Transverse colon (tissue), 4 donors: ENCODE measurements around the gene TMEM14C. TPM values are rescaled to one million over a fixed set of nuclear protein-coding genes. Genes with fewer than 3 reads are reported as not detected.

ENCODE experiments used
- DNase-seq: peaks from one replicate; pipeline ENCODE4 v3.0.0-alpha.2; 2019
- H3K27ac ChIP-seq, 4 donors: fragments of 200-600 bp; sonication (generic); 2 replicates each; pipeline ENCODE4 v1.5.1; 2016 to 2018; ENCODE audit warnings: inconsistent platforms in 4 of 4
- H3K27me3 ChIP-seq: fragments of 200-600 bp; sonication (generic); 2 replicates; pipeline ENCODE4 v1.5.1; 2017; ENCODE audit warnings: inconsistent platforms
- H3K36me3 ChIP-seq, 4 donors: fragments of 200-600 bp; sonication (generic); 2 replicates each; pipeline ENCODE4 v1.5.1; 2017 to 2019; ENCODE audit warnings: inconsistent platforms in 4 of 4
- H3K4me1 ChIP-seq, 4 donors: fragments of 200-600 bp; sonication (generic); 2 replicates each; pipeline ENCODE4 v1.5.1; 2017 to 2020; ENCODE audit warnings: inconsistent platforms in 4 of 4
- H3K4me3 ChIP-seq, 4 donors: fragments of 200-600 bp; sonication (generic); 1 replicate in 1 of 4; 2 replicates in 3 of 4; pipeline versions ENCODE4 v1.5.1 to v1.6.1; 2017 to 2019; ENCODE audit warnings: inconsistent platforms in 4 of 4
- H3K9me3 ChIP-seq, 2 donors: fragments of 200-600 bp; sonication (generic); 2 replicates each; pipeline ENCODE4 v1.5.1; 2017 to 2019; ENCODE audit warnings: inconsistent platforms in 2 of 2
- CTCF ChIP-seq, 5 experiments: fragments of 200-600 bp in 3 of 5; fragments of 450-650 bp in 2 of 5; sonication (generic) in 3 of 5; IDR thresholded peaks; 1 replicate in 2 of 5; 2 replicates in 3 of 5; pipeline ENCODE4 v1.5.1; 2016 to 2017; ENCODE audit warnings: antibody characterized with exemption in 5 of 5, inconsistent platforms in 3 of 5, mild to moderate bottlenecking in 2 of 5, moderate library complexity in 1 of 5
- EP300 ChIP-seq: sonication (generic); formaldehyde crosslinking; IDR thresholded peaks from one replicate; pipeline ENCODE4 v1.6.1; 2017; ENCODE audit warnings: antibody characterized with exemption, low read depth
- POLR2A ChIP-seq: fragments of 450-650 bp; IDR thresholded peaks from one replicate; pipeline ENCODE4 v1.6.1; 2016; ENCODE audit warnings: antibody characterized with exemption, mild to moderate bottlenecking, moderate library complexity
- POLR2AphosphoS5 ChIP-seq, 3 donors: sonication (generic); formaldehyde crosslinking; IDR thresholded peaks; one replicate each; pipeline ENCODE4 v1.6.1; 2016; ENCODE audit warnings: antibody characterized with exemption in 3 of 3
- WGBS, 2 donors: methylation state at CpG; one replicate each; pipeline ENCODE4 v1.1.5; 2018; ENCODE audit warnings: low coverage in 1 of 2; 5-methylcytosine and 5-hydroxymethylcytosine counted together
- in situ Hi-C, 4 donors: fragments of 200-750 bp; cut with MboI; loops; one replicate each; pipeline versions ENCODE4 v1.15.0 to v1.15.1; 2017; ENCODE audit warnings: low sequenced_read_pairs in 3 of 4, low pct_ligation_motif_present in 1 of 4, low pct_unique_long_range_greater_than_20kb in 1 of 4
- intact Hi-C: fragments of 100-400 bp; cut with DNase I; formaldehyde crosslinking; loops from one replicate; pipeline ENCODE4 v1.15.1; 2023; ENCODE audit warnings: low total_unique reads
- total RNA-seq, 4 donors: library from RNA; depleted of rRNA; stranded (reverse); fragments of >200 nt; gene quantifications; one replicate each; pipeline ENCODE4 v1.1.0, GENCODE V29; 2016

Gene TMEM14C
- total RNA-seq, 4 donors from 2014 or later = 9.7 to 125 (median 60.0) TPM

DNA sequence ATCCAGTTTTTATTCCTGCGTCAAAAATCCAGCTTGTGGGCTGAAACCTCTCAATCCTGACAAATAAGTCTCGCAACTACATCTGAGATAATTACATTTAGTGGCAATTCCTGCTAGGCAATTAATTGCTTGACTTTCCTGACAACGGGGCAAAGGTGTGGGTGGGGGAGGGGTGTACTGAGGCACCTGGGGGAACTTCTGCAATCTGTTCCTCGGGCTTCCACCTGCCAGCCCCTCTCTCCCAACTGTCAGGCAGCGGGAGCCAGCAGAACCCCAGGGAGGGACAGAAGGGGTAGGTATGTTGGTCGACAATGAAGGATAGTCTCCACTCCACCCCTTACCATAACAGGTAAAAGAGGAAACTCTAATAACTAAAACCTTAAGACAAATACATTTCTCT is 35.3 kb upstream of the TMEM14C start:
- Histone ChIP-seq H3K27me3 (no peaks in the 10 kb centered on the region), H3K9me3 (no peaks in the 10 kb centered on the region), H3K4me1 (no peaks in the 10 kb centered on the region), H3K4me3 (no peak overlapping the region), H3K27ac (no peak overlapping the region), H3K36me3 (no peaks in the 10 kb centered on the region)
- no peak for TF ChIP-seq CTCF (IDR thresholded peaks at IDR 0.05)
- TF ChIP-seq EP300 = no peak
- TF ChIP-seq POLR2A = no peak
- no peak for TF ChIP-seq POLR2AphosphoS5 (IDR thresholded peaks at IDR 0.05)
- 38% methylated on average over 6 of the region's 6 CpGs; no CpG with 5 or more reads in 1 of the 2 donors for WGBS, 2 donors
- no peak for DNase-seq
- in situ Hi-C loops = no loop called here
- intact Hi-C loops = no loop called here

- no peak for TF ChIP-seq EP300
- TF ChIP-seq POLR2AphosphoS5 (IDR thresholded peaks at IDR 0.05) = no peak
- no peak for TF ChIP-seq CTCF (IDR thresholded peaks at IDR 0.05)
- no peak for TF ChIP-seq POLR2A
- Histone ChIP-seq H3K36me3 (no peaks in the 10 kb centered on the region), H3K27ac (no peak overlapping the region), H3K4me3 (no peak overlapping the region), H3K9me3 (no peaks in the 10 kb centered on the region), H3K27me3 (no peaks in the 10 kb centered on the region), H3K4me1 (peaks cover 3 to 17% (median 15%) of the 10 kb centered on the region in 4 donors)
- 53 to 77% methylated on average over 5 to 15 of the region's 15 CpGs for WGBS, 2 donors
- DNase-seq = no peak
- intact Hi-C loops = loop anchor here (10.0 kb wide), 1 partner anchor 54 kb away; the partner anchor contains the start of gene TMEM14B
- in situ Hi-C loops = loop anchor here in 2 of 4 donors (10.0 kb wide), 2 partner anchors 54 to 176 kb away; partner anchors contain the start of gene TMEM14B (in 1 of the 2)
Measured at GRCh38 chr6:10690651-10691445, 32.0 kb upstream of the TMEM14C start.

- Histone ChIP-seq H3K27ac (peak overlapping the region in 1 of 4 donors; percentile 90), H3K4me1 (peaks cover 11 to 25% (median 21%) of the 10 kb centered on the region in 4 donors), H3K4me3 (peak overlapping the region in 2 of 4 donors; percentile 76 to 93), H3K36me3 (peaks cover 0 to 6% (median 0%) of the 10 kb centered on the region in 4 donors), H3K27me3 (no peaks in the 10 kb centered on the region), H3K9me3 (no peaks in the 10 kb centered on the region)
- 96 to 98% methylated on average over 6 to 8 of the region's 8 CpGs for WGBS, 2 donors
- TF ChIP-seq EP300 (no peak), CTCF (IDR thresholded peaks at IDR 0.05) (no peak), POLR2A (no peak), POLR2AphosphoS5 (IDR thresholded peaks at IDR 0.05) (no peak)
- no peak for DNase-seq
- intact Hi-C loops = loop anchor here (10.0 kb wide), 1 partner anchor 52 kb away; the partner anchor contains the start of gene TMEM14B
- in situ Hi-C loops = loop anchor here in 2 of 4 donors (10.0 kb wide), 2 partner anchors 52 to 178 kb away; partner anchors contain the start of gene TMEM14B (in 1 of the 2)
Measured at GRCh38 chr6:10692965-10693538, 29.8 kb upstream of the TMEM14C start.
